CD4-positive, alpha-beta T cell (primary cell): Measurements from ENCODE around the gene KRTAP21-1. TPM values are rescaled to one million over a fixed set of nuclear protein-coding genes. Genes with fewer than 3 reads are reported as not detected.

Experiments
- ATAC-seq: fragments of 200-7000 bp; cut with Tn5 transposase; one replicate; pipeline ENCODE4 v1.10.0; 2022; ENCODE audit warnings: mild to moderate bottlenecking; ENCODE audit not compliant: poor library complexity
- CTCF ChIA-PET: fragments of 350-600 bp; sonication (Branson Sonifier 250); formaldehyde crosslinking; loops from one replicate; lab custom pipeline; 2021; ENCODE audit warnings: antibody characterized with exemption, inconsistent platforms; lab: Charles Lee
- POLR2A ChIA-PET: fragments of 350-600 bp; sonication (Branson Sonifier 250); formaldehyde crosslinking; loops from one replicate; lab custom pipeline; 2021; ENCODE audit warnings: antibody characterized with exemption, inconsistent platforms; lab: Charles Lee
- DNase-seq, 14 experiments: peaks; one replicate each; pipeline ENCODE4 v3.0.0-alpha.2; 2013 to 2020; ENCODE audit warnings: mixed read lengths in 2 of 14
- H3K27ac ChIP-seq, 2 donors: one replicate each; pipeline versions ENCODE4 v1.5.1 to v1.7.0; 2013; ENCODE audit warnings: low read length in 2 of 2, low read depth in 1 of 2, mild to moderate bottlenecking in 1 of 2
- H3K27me3 ChIP-seq, 2 experiments: 1 replicate in 1 of 2; 2 replicates in 1 of 2; pipeline versions ENCODE4 v1.6.1 to v1.7.0; 2013; ENCODE audit warnings: low read length in 2 of 2, control low read depth in 1 of 2, mild to moderate bottlenecking in 1 of 2, moderate library complexity in 1 of 2; ENCODE audit not compliant: insufficient read depth in 2 of 2, control insufficient read depth in 1 of 2
- H3K36me3 ChIP-seq: one replicate; pipeline ENCODE4 v1.6.1; 2013; ENCODE audit warnings: low read length, control low read depth; ENCODE audit not compliant: insufficient read depth
- H3K4me1 ChIP-seq: one replicate; pipeline ENCODE4 v1.6.1; 2013; ENCODE audit warnings: low read length, control low read depth; ENCODE audit not compliant: insufficient read depth
- H3K4me3 ChIP-seq: one replicate; pipeline ENCODE4 v1.5.1; 2013; ENCODE audit warnings: mild to moderate bottlenecking, low read length, moderate library complexity
- H3K9me3 ChIP-seq, 2 experiments: 1 replicate in 1 of 2; 2 replicates in 1 of 2; pipeline versions ENCODE4 v1.6.1 to v1.7.0; 2013; ENCODE audit warnings: low read length in 2 of 2, mild to moderate bottlenecking in 2 of 2, control low read depth in 1 of 2, moderate library complexity in 1 of 2; ENCODE audit not compliant: control insufficient read depth in 1 of 2, insufficient read depth in 1 of 2
- H3K27ac Mint-ChIP-seq: one replicate; pipeline ENCODE4 v1.8.0; 2020; ENCODE audit warnings: mixed read lengths
- H3K27me3 Mint-ChIP-seq: one replicate; pipeline ENCODE4 v1.8.0; 2021; ENCODE audit warnings: mixed read lengths
- H3K36me3 Mint-ChIP-seq: one replicate; pipeline ENCODE4 v1.8.0; 2021; ENCODE audit warnings: low read depth, mixed read lengths
- H3K4me1 Mint-ChIP-seq: one replicate; pipeline ENCODE4 v1.8.0; 2021; ENCODE audit warnings: low read depth, mixed read lengths
- H3K4me3 Mint-ChIP-seq: one replicate; pipeline ENCODE4 v1.8.0; 2020; ENCODE audit warnings: mild to moderate bottlenecking, mixed read lengths
- H3K9me3 Mint-ChIP-seq: one replicate; pipeline ENCODE4 v1.8.0; 2020; ENCODE audit warnings: mixed read lengths
- CTCF ChIP-seq: fragments of 200-600 bp; IDR thresholded peaks from one replicate; pipeline ENCODE4 v1.8.0; 2022; ENCODE audit warnings: antibody characterized with exemption, mild to moderate bottlenecking
- intact Hi-C, 2 experiments: fragments of 100-400 bp; cut with DNase I in 1 of 2; cut with micrococcal nuclease in 1 of 2; formaldehyde crosslinking; loops; one replicate each; pipeline versions ENCODE4 v1.15.1 to v1.9.0; 2023 to 2025; cut with DNase I, micrococcal nuclease
- total RNA-seq, 174 experiments: library from RNA in 2 of 174; stranded (reverse) in 2 of 174; gene quantifications; one replicate each; pipeline ENCODE4 v1.2.3 and lab custom pipeline; 2021 to 2026

The KRTAP21-1 gene
- total RNA-seq, 2 experiments from 2014 or later, result not detected

DNA sequence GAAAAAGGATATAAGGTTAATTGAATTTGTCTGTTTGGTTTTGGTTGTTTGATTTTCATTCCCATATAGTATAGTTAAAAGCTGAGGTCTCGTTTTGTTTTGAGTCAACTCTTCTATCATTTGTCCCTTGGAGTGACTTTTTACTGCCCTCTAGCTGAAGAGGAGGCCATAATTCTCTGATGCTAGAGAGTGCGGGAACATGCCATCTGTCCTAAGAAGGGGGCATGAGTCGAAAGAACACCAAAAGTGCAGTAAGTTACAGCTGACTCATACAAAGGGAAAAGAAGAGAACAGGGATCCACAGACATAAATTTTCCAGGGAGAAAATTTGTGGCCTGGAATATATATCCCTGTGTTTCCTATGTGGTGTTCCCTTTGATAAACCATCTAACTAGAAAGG is 40.8 kb downstream of the KRTAP21-1 start:
- ATAC-seq, result no peak
- no peak for DNase-seq
- Histone ChIP-seq H3K4me1 (no peaks in the 10 kb centered on the region), H3K36me3 (no peaks in the 10 kb centered on the region), H3K4me3 (no peak overlapping the region), H3K27ac (no peak overlapping the region), H3K27me3 (no peaks in the 10 kb centered on the region), H3K9me3 (no peaks in the 10 kb centered on the region)
- ChIA-PET POLR2A (no interaction called here), CTCF (no interaction called here)
- intact Hi-C loops, result no loop called here
- TF ChIP-seq CTCF, result no peak
- Mint-ChIP-seq H3K36me3 (no peaks in the 10 kb centered on the region), H3K27ac (no peak overlapping the region), H3K4me1 (no peaks in the 10 kb centered on the region), H3K4me3 (no peak overlapping the region), H3K27me3 (no peaks in the 10 kb centered on the region), H3K9me3 (no peaks in the 10 kb centered on the region)

GRCh38 chr21:30713766-30714165 is 41.5 kb downstream of the KRTAP21-1 start:
- POLR2A ChIA-PET, result no interaction called here
- CTCF ChIA-PET, result no interaction called here
- Mint-ChIP-seq H3K36me3 (no peaks in the 10 kb centered on the region), H3K27me3 (no peaks in the 10 kb centered on the region), H3K9me3 (no peaks in the 10 kb centered on the region), H3K4me1 (no peaks in the 10 kb centered on the region), H3K4me3 (no peak overlapping the region), H3K27ac (no peak overlapping the region)
- Histone ChIP-seq H3K27me3 (no peaks in the 10 kb centered on the region), H3K4me1 (no peaks in the 10 kb centered on the region), H3K9me3 (no peaks in the 10 kb centered on the region), H3K36me3 (no peaks in the 10 kb centered on the region), H3K27ac (no peak overlapping the region), H3K4me3 (no peak overlapping the region)
- intact Hi-C loops, result no loop called here
- no peak for TF ChIP-seq CTCF
- ATAC-seq (no peak), DNase-seq (no peak)

GRCh38 chr21:30710499-30710898 is 44.7 kb downstream of the KRTAP21-1 start:
- no peaks in the 10 kb centered on the region for H3K9me3 Mint-ChIP-seq
- no peak overlapping the region for H3K27ac Mint-ChIP-seq
- H3K4me3 Mint-ChIP-seq, result no peak overlapping the region
- no peaks in the 10 kb centered on the region for H3K4me1 Mint-ChIP-seq
- no peaks in the 10 kb centered on the region for H3K27me3 Mint-ChIP-seq
- Histone ChIP-seq H3K27ac (no peak overlapping the region), H3K9me3 (peaks cover 0 to 4% of the 10 kb centered on the region in 2 experiments), H3K27me3 (no peaks in the 10 kb centered on the region), H3K4me3 (no peak overlapping the region), H3K4me1 (no peaks in the 10 kb centered on the region), H3K36me3 (no peaks in the 10 kb centered on the region)
- ATAC-seq, result no peak
- no peak for DNase-seq
- TF ChIP-seq CTCF, result no peak
- ChIA-PET CTCF (no interaction called here), POLR2A (no interaction called here)
- H3K36me3 Mint-ChIP-seq, result no peaks in the 10 kb centered on the region
- intact Hi-C loops, result no loop called here
